HG03521 (cell line): ENCODE data around the gene SOX12.
"Not testable (repeated sequence)": the region's sequence is repeated elsewhere in the genome, so short reads cannot be mapped to it uniquely, and the experiment has no call there.

Source experiments
- ATAC-seq: cut with Tn5 transposase; IDR thresholded peaks from one replicate; pipeline ENCODE4 v1.9.1; 2021; ENCODE audit warnings: mild to moderate bottlenecking, moderate library complexity; ENCODE audit not compliant: unreplicated experiment

SOX12 gene

DNA sequence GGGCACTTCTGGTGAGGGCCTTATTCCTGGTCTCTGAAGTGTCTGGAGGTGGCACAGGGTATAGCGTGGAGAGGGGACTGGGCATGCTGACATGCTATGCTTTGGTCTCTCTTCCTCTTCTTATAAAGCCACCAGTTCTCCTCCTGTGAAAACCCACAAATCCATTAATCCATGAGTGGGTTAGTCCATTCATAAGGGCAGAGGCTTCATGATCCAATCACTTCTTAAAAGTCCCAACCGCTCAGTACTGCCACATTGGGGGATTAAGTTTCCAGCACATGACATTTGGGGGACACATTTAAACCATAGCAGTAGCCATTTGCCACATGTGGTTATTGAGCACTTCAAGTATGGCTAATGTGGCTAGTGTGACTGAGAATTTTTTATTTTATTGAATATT lies 51.4 kb downstream of the SOX12 start:
- no peak for ATAC-seq

DNA sequence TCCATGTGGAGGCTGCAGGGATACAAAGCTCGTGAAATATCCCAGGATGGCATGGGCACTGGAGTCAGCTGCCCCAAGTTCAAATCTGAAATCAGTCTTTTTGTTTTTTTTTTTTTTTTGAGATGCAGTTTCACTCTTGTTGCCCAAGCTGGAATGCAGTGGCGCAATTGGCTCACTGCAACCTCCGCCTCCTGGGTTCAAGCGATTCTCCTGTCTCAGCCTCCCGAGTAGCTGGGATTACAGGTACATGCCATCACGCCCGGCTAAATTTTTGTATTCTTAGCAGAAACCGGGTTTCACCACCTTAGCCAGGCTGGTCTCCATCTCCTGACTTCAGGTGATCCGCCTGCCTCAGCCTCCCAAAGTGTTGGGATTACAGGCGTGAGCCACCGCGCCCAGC lies 52.2 kb downstream of the SOX12 start:
- ATAC-seq, result not testable (repeated sequence)

DNA sequence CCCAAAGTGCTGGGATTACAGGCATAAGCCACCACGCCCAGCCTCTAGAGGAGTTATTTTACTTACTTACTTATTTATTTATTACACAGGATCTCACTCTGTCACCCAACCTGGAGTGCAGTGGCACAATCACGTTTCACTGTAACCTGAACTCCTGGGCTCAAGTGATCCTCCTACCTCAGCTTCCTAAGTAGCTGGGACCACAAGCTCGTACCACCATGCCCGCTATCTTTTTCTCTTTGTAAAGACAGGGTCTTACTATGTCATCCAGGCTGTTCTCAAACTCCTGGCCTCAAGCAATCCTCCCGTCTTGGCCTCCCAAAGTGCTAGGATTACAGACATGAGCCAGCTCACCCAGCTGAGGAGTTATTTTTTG lies 53.6 kb downstream of the SOX12 start:
- ATAC-seq, result no peak
